Ishikawa (cell line): ENCODE data around the gene ICOSLG.

Experiments used
- CEBPB ChIP-seq: IDR thresholded peaks from 2 replicates; pipeline ENCODE4 v1.6.1; 2012
- CREB1 ChIP-seq: IDR thresholded peaks from 2 replicates; pipeline ENCODE4 v1.6.1; 2012; ENCODE audit warnings: low read depth
- EGR1 ChIP-seq: IDR thresholded peaks from 2 replicates; pipeline ENCODE4 v1.6.1; 2012
- EP300 ChIP-seq: IDR thresholded peaks from 2 replicates; pipeline ENCODE4 v1.6.1; 2012; ENCODE audit warnings: borderline replicate concordance
- FOXM1 ChIP-seq: IDR thresholded peaks from 2 replicates; pipeline ENCODE4 v1.6.1; 2012; ENCODE audit warnings: low read depth, borderline replicate concordance
- MAX ChIP-seq: IDR thresholded peaks from 2 replicates; pipeline ENCODE4 v1.6.1; 2012
- NFIC ChIP-seq: IDR thresholded peaks from 2 replicates; pipeline ENCODE4 v1.6.1; 2012
- RAD21 ChIP-seq: IDR thresholded peaks from 2 replicates; pipeline ENCODE4 v1.6.1; 2012; ENCODE audit warnings: low read depth
- TAF1 ChIP-seq: IDR thresholded peaks from 2 replicates; pipeline ENCODE4 v1.6.1; 2012; ENCODE audit warnings: low read depth, mild to moderate bottlenecking
- TCF12 ChIP-seq: IDR thresholded peaks from 2 replicates; pipeline ENCODE4 v1.6.1; 2012; ENCODE audit warnings: low read depth
- TEAD4 ChIP-seq: IDR thresholded peaks from 2 replicates; pipeline ENCODE4 v1.6.1; 2012
- YY1 ChIP-seq: IDR thresholded peaks from 2 replicates; pipeline ENCODE4 v1.6.1; 2012; ENCODE audit warnings: low read depth
- ZBTB7A ChIP-seq: IDR thresholded peaks from 2 replicates; pipeline ENCODE4 v1.6.1; 2012; ENCODE audit warnings: low read depth
- TF ChIP-seq, protein P1 (sequence below): IDR thresholded peaks from 2 replicates; pipeline ENCODE4 v1.6.1; 2012
- TF ChIP-seq, protein P2 (sequence below): IDR thresholded peaks from 2 replicates; pipeline ENCODE4 v1.6.1; 2012; ENCODE audit warnings: low read depth, mild to moderate bottlenecking

Gene ICOSLG

GRCh38 chr21:44267655-44268142, 27.0 kb upstream of the ICOSLG start:
- TF ChIP-seq CEBPB (no peak), RAD21 (peak; percentile 25; the same call in 1 of the 2 replicates)

GRCh38 chr21:44265734-44266270, 25.1 kb upstream of the ICOSLG start:
- TF ChIP-seq NFIC = no peak
- no peak for TF ChIP-seq EGR1
- TF ChIP-seq CEBPB = no peak
- no peak for TF ChIP-seq EP300
- no peak for TF ChIP-seq FOXM1
- no peak for TF ChIP-seq CREB1
- TF ChIP-seq YY1 = no peak
- no peak for TF ChIP-seq TCF12
- no peak for TF ChIP-seq TAF1
- TF ChIP-seq, protein P1, sequence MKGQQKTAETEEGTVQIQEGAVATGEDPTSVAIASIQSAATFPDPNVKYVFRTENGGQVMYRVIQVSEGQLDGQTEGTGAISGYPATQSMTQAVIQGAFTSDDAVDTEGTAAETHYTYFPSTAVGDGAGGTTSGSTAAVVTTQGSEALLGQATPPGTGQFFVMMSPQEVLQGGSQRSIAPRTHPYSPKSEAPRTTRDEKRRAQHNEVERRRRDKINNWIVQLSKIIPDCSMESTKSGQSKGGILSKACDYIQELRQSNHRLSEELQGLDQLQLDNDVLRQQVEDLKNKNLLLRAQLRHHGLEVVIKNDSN = no peak
- TF ChIP-seq TEAD4 = no peak
- no peak for TF ChIP-seq RAD21
- TF ChIP-seq ZBTB7A = no peak
- TF ChIP-seq, protein P2, sequence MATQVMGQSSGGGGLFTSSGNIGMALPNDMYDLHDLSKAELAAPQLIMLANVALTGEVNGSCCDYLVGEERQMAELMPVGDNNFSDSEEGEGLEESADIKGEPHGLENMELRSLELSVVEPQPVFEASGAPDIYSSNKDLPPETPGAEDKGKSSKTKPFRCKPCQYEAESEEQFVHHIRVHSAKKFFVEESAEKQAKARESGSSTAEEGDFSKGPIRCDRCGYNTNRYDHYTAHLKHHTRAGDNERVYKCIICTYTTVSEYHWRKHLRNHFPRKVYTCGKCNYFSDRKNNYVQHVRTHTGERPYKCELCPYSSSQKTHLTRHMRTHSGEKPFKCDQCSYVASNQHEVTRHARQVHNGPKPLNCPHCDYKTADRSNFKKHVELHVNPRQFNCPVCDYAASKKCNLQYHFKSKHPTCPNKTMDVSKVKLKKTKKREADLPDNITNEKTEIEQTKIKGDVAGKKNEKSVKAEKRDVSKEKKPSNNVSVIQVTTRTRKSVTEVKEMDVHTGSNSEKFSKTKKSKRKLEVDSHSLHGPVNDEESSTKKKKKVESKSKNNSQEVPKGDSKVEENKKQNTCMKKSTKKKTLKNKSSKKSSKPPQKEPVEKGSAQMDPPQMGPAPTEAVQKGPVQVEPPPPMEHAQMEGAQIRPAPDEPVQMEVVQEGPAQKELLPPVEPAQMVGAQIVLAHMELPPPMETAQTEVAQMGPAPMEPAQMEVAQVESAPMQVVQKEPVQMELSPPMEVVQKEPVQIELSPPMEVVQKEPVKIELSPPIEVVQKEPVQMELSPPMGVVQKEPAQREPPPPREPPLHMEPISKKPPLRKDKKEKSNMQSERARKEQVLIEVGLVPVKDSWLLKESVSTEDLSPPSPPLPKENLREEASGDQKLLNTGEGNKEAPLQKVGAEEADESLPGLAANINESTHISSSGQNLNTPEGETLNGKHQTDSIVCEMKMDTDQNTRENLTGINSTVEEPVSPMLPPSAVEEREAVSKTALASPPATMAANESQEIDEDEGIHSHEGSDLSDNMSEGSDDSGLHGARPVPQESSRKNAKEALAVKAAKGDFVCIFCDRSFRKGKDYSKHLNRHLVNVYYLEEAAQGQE = no peak
- no peak for TF ChIP-seq MAX

- no peak for TF ChIP-seq RAD21
- TF ChIP-seq TEAD4 = no peak
- TF ChIP-seq ZBTB7A = no peak
- no peak for TF ChIP-seq CEBPB
- TF ChIP-seq TAF1 = no peak
- TF ChIP-seq EP300 = no peak
- TF ChIP-seq TCF12 = no peak
- TF ChIP-seq, protein P1 = no peak
- TF ChIP-seq FOXM1 = no peak
- no peak for TF ChIP-seq EGR1
- TF ChIP-seq YY1 = no peak
- TF ChIP-seq NFIC = no peak
- TF ChIP-seq, protein P2 = no peak
- TF ChIP-seq CREB1 = no peak
- no peak for TF ChIP-seq MAX
Observed at GRCh38 chr21:44263768-44264167, 23.0 kb upstream of the ICOSLG start.

DNA sequence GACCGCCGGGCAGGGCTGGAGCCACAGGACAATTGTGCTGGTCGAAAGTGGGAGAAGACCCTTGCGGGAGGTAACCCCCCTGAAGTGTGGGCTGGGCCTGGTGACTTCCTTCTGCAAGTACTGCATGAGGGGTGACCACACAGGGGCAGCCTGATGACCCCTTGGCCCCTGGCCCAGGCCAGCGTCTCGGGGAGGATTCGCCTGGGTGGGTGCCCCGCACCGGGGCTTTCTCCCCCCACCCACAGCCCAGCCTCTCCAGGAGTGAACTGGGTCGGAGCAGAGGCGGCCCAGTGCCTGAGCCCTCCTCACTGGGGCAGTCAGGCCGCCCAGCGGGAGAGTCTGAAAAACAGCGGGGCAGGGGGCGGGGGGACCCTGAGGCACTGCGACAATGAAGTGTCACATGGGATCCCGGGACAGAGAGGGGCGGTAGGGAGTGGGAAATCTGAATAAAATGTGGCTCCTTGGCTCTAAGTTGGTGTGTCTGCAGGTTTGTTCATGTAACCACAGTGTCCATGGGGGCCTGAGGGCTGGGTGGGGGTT, 22.5 kb upstream of the ICOSLG start:
- TF ChIP-seq ZBTB7A (peak; percentile 67), EP300 (no peak)

DNA sequence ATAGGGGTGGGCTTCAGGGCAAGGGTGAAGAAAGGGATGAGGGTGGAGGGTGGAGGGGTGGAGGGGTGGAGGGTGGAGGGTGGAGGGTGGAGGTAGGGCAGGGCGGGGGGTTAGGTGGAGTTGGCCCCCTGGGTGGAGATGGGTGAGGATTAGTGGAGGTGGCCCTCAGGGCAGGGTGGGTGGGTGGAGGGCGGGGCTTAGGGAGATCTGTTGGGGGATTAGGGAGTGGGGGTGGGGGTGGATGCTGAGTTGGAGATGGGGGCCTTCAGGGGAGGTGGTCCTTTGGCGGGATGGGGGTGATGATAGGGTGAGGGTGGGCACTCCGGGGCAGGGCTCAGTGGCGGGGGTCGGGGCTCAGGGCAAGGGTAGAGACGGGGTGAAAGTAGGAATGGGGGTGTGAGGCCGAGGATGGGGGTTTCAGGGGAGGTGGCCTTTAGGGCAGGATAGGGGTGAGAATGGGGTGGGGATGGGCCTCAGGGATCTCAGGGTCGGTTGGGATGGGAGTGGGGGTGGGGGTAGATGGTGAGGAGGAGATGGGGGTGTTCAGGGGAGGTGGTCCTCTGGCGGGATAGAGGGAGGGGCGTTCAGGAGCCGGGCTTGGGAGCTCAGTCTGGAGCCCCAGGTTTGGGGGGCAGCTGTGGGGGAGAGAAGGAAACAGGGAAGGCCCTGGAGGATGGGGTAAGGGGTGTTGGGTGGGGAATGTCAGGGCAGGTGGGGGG, 21.8 kb upstream of the ICOSLG start:
- no peak for TF ChIP-seq EP300
- no peak for TF ChIP-seq TAF1
- TF ChIP-seq MAX = no peak
- TF ChIP-seq TCF12 = no peak
- TF ChIP-seq EGR1 = no peak
- TF ChIP-seq FOXM1 = no peak
- no peak for TF ChIP-seq RAD21
- TF ChIP-seq, protein P1 = no peak
- no peak for TF ChIP-seq ZBTB7A
- no peak for TF ChIP-seq NFIC
- no peak for TF ChIP-seq YY1
